Fibroblast of the conjunctiva (primary cell): ENCODE results near the gene ZNF213.
"Not testable (repeated sequence)": the region's sequence is repeated elsewhere in the genome, so short reads cannot be mapped to it uniquely, and the experiment has no call there.

ENCODE experiments used
- DNase-seq: peaks from one replicate; pipeline ENCODE4 v3.0.0-alpha.2; 2010; ENCODE audit warnings: low read depth

Gene ZNF213

DNA sequence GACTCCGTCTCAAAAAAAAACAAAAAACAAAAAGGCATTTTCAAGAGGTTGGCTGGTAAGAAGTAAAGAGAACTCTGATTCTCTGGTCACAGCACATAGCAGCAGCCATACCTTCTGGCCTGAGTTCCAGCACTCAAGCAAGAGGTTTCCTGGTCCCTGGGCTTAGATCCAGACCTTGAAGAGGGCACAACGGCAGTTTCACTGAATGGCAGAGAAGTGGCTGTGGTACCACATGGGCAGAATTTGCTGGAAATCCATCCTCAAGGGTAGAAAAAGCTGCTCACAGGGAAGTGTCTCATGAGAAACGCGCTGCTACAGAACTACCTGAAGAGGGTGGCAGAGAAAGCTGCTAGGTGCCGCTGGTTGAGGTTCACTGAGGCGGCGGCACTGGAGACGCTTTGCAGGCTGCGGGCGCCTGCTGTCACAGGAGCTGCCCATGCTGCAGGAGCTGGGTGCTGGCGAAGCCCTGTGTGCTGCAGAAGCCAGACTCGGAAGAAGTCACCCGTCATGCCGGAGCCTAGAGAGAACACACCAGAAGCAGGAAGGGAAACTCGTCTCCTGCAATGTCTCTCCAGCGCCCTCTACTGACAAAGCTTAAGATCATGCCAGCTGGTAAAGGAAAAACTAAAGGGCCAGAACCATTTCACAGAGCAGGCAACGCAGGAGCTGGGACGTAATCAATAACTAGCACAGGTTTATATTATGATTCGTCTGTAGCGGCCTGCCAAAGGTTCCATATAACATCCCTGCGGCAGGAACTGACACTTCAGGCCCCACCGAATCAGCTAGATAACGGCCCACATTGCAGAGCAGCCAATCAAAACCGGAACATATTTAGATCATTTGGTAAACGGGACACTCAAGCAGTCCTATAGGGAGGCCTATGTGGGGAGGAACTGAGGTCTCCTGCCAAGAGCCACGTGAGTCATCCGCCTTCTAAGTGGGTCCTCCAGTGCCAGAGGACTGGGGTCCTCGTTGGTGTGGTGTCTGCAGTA, 5.4 kb upstream of the ZNF213 start:
- peak; percentile 79 for DNase-seq

DNA sequence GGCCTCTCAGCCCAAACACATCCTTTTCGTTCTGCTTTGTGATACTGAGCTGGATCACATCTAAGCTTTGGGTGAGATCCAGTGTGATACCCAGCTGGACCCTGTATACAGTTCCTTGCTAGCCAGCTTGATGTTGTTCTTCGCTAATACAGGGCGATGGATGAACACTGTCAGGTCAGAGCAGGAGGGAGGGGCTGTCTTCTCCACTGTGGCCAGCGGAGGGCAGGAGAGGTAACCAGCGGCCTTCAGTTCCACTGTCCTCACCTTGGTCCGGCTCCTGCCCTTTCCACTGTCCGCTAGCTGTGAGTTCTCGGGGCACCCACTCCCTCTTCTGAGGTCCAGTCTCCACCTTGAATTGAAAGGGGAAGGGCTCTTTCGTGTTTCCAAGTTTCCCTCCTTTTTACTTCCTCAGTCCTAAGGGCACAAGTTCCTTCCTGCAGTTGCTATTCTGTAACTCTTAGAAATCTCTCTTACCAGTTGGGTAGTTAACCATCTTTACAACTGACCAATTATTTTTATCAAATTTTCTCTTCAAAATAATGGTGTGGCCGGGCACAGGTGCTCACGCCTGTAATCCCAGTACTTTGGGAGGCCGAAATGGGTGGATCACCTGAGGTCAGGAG, 3.0 kb upstream of the ZNF213 start:
- no peak for DNase-seq

DNA sequence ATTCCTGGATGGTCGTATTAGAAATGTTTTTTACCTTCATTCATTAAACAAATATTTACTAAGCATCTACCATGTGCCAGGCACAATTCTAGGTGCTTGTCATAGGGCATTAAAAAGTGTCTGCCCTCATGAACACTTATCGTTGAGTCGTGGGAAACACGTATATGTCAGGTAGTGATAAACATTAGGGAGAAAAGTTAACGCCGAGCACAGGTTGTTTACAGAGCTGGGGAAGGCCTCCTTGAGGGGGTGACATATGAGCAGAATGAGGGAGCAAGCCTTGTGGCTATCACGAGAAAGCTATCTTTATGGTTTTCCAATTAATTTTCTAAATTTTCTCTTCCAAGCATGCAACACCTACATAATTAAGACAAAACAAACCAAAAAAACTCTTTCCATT, 985 bp upstream of the ZNF213 start:
- DNase-seq = no peak

- no peak for DNase-seq
Measured at GRCh38 chr16:3135126-3135715, 392 bp downstream of the ZNF213 start.

- no peak for DNase-seq
Measured at GRCh38 chr16:3137267-3137666, 2.4 kb downstream of the ZNF213 start.

DNA sequence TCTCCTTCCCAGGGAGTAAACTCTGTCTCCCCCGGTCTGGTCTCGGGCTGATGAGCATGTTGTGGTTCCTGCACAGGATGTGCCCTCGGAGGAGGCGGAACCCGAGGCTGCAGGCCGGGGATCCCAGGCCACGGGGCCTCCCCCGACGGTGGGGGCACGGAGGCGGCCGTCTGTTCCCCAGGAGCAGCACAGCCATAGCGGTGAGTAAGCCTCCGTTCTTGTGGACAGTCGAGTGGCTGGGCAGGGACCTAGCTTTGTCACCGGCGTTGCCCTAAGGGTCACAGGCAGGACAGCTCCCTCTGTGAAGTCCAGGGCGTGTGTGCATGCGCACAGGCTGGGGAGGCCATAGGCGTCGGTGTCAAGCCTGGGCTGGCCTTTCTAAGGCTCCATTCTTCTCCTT, 3.5 kb downstream of the ZNF213 start:
- DNase-seq = no peak

- no peak for DNase-seq
Measured at GRCh38 chr16:3138823-3139426, 4.1 kb downstream of the ZNF213 start.

DNA sequence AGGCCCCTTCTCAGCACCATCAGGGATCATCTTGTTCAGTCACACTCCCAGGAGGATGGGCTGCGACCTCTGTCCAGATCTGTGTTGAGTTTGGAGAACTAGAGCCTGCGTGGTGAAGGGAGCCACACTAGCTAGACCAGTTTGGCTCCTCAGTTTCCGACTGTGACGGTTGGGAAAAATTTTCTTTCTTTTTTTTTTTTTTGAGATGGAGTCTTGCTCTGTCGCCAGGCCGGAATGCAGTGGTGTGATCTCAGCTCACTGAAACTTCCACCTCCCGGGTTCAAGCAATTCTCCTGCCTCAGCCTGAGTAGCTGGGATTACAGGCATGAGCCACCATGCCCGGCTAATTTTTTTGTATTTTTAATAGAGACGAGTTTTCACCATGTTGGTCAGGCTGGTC, 4.7 kb downstream of the ZNF213 start:
- DNase-seq = not testable (repeated sequence)

DNA sequence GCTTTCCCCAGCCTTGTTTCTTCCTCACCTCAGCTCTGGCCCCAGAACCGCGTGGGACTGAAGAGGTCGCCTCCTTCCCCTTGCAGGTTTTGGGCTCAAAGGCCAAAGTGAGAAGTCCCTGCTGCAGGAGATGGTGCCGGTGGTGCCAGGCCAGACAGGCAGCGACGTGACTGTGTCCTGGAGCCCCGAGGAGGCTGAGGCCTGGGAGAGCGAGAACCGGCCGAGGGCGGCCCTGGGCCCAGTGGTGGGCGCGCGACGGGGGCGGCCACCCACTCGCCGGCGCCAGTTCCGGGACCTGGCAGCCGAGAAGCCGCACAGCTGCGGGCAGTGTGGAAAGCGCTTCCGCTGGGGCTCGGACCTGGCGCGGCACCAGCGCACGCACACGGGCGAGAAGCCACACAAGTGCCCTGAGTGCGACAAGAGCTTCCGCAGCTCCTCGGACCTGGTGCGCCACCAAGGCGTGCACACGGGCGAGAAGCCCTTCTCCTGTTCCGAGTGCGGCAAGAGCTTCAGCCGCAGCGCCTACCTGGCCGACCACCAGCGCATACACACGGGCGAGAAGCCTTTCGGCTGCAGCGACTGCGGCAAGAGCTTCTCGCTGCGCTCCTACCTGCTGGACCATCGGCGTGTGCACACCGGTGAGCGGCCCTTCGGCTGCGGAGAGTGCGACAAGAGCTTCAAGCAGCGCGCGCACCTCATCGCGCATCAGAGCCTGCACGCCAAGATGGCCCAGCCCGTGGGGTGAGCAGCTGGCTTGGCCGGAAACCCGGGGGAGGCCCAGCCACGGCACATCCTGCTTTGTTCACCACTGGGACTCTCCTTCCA, 6.0 kb downstream of the ZNF213 start:
- no peak for DNase-seq

- DNase-seq = no peak
Measured at GRCh38 chr16:3141781-3142311, 7.0 kb downstream of the ZNF213 start.

GRCh38 chr16:3142327-3142726, 7.5 kb downstream of the ZNF213 start:
- no peak for DNase-seq

DNA sequence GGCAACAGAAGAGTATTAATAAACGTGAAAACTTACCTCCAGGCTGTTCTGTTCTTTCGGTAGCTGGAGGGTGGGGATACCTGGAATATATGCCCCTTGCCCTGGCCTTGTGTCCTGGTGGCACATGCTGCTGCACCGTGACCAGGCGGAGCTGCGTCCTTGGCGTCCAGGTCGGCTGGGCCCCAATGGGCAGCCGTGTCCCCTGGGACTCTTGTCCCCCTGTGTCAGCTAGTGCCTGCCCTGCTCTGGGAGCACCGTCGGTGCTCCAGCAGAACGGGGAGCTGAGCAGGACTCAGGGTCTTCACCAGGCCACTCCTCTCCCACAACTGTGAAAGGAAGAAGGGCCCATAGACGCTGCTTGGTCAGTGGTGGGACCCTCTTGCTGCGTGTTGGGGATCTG, 7.9 kb downstream of the ZNF213 start:
- no peak for DNase-seq

DNA sequence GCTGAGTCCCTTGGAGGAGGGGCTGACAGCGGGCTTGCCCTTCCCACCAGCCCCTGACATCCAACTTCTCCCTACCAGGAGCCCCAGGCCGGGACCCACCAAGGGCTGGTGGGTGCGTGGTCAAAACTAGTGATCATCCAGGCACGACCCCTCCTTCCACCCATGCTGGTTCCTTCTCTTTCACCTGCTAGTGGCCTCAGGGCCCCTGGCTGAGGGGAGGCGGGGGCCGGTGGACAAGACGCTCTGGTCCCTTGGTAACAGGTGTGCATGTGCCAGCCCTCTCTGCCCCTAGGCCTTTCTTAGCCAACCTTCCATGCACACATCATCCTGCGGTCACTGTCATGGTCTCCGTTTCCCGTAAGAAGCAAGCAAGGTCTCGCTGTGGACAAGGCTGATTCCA, 8.4 kb downstream of the ZNF213 start:
- no peak for DNase-seq

GRCh38 chr16:3143598-3144320, 8.9 kb downstream of the ZNF213 start:
- DNase-seq = no peak

DNA sequence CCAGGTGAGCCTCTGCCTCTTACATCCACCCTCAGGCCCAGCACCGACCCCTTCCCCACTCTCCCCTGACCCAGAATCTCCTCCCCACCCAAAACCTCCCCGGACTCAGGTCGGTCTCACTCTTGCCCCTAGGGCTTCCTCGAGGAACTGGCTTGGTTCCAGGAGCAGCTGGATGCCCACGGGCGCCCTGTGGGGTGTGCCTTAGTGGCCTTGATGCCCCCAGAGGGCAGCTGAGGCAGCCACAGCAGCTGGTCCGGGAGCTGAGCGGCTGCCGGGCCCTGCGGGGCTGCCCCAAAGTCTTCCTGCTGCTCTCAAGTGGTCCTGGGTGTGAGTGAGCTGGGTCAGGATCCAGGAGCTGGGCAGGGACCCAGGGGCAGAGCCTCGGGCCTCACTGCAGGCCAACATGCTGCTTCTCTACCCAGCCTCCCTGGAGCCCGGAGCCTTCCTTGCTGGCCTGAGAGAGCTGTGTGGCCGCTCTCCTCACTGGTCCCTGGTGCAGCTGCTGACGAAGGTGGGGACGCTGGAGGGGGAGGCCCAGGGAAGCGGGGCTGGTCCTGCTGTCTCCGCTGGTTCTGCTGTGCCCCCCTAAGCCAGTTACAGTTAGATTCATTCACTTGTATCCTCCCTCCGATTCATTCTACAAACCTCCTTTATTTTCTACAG, 9.6 kb downstream of the ZNF213 start:
- DNase-seq = no peak

DNA sequence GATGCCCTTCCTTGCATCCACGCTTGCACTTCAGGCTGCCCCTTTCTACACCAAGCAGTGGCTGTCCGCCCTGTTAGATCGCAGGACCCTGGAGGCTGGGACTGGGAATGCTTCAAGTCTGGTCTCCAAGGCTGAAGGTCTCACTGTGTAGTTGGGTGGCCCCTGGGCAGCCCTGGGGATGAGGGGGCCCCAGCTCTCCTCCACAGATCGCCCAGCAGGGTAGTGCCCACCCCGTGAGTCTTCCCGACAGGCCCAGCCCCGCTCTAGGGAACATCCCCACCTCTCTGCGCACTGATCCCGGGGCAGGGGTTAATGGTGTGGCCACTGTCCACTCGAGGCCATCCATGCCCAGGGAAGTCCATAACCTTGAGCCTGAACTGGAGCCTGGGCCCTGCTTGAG, 10.3 kb downstream of the ZNF213 start:
- no peak for DNase-seq

GRCh38 chr16:3145660-3146059, 10.8 kb downstream of the ZNF213 start:
- no peak for DNase-seq

DNA sequence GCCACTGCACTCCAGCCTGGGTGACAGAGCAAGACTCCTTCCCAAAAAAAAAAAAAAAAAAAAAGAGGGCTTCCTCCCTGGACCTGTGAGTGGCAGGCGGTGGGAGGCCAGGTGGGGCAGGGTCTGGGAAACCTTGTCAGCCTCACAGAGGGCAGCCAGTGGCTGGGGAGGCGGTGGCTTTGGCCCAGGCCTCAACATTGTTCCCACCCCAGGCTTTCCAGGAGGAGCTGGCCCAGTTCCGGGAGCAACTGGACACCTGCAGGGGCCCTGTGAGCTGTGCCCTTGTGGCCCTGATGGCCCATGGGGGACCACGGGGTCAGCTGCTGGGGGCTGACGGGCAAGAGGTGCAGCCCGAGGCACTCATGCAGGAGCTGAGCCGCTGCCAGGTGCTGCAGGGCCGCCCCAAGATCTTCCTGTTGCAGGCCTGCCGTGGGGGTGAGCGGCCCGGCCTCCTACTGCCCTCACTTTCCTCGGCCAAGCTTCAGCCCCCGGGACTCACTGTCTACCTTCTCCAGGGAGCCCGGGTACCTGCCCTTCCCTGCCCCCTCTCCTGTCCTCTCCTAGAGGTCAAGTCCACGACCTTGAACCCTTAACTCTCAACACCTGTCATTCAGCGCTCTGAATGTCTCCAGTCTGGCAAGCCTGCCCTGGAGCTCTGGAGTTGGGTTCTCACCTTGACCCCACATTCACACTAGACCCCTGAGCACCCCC, 12.4 kb downstream of the ZNF213 start:
- DNase-seq = no peak

DNA sequence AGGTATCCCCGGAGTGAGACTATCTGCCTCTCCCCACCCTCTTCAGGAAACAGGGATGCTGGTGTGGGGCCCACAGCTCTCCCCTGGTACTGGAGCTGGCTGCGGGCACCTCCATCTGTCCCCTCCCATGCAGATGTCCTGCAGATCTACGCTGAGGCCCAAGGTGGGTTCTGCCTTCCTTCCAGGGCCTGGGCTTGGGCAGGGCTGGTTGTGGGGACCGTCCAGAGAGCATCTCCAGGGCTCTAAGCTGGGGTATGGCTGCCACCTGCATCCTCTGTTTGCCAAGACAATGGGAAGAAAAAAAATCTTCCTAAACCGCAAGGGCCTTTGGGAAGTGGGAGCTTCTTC, 12.9 kb downstream of the ZNF213 start:
- no peak for DNase-seq
